ENCODE results near the gene CTNNA2. TPM values are rescaled to one million over a fixed set of nuclear protein-coding genes. Genes with fewer than 3 reads are reported as not detected.

Gene CTNNA2
- total and polyA plus RNA-seq, 9 of the 15 experiments (the other 6 are each of a cell fraction or from before 2014, with no cell fraction given), result 0.03 to 0.40 (median 0.15) TPM

DNA sequence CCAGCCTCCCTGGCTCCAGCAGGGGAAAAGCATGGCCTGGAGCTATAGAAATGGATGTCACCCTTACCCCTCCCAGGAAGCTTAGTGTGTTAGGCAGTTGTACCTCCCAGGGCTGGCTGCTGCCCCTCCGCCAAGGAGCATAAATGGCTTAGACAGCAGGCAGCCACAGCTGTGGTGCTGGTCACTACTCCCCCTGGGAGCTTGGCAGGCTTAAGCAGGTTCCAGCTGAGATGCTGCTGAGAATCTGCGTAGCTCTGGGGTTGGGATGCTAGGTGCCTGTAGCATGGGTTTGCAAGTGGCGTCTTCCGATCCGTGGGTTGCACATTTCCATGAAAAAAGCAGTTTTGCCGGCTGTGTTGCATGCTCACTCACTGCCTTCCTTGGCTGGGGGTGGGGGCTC, 369.7 kb downstream of the CTNNA2 start (continued):
- TF ChIP-seq GATAD2A (IDR thresholded peaks at IDR 0.05), result no peak

DNA sequence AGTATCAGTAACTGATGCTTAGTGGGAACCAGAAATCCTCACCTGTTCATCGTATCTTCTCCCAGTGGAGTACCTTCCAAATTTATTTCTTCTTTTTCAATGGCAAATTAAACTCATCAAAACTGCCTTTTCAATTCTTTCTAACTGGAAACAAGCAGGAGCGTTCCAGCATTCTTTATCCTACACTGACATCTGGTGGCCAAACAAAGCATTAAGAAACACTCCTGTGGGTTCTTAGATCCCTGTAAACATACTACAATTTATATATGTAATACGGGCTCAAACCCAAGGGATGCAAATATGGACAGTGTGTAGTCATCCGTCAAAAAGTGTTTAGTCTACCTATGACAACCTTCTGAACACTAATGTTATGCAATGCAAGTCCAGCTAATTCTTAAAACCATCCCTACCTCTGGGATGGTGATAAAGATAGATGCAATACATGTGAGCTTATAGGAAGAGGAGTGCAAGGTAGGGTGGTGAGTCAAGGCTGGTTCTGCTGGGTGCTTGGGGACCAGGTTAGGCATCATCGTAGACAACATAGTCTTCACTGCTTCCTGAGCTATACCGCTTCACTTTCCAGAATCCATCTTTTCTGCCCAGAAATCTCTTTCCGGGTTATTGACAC, 375.0 kb downstream of the CTNNA2 start:
- no TSS peak for BruUV-seq (replicated peaks)
- intact Hi-C loops (cut with micrococcal nuclease), result loop anchor here (10.0 kb wide), 1 partner anchor 893 kb away; no protein-coding TSS in a partner anchor
- peak; percentile 10; the same call in 1 of the 2 replicates for TF ChIP-seq KLF16 (IDR thresholded peaks at IDR 0.05)
- TF ChIP-seq REST (IDR thresholded peaks at IDR 0.05; ENCODE audit: borderline replicate concordance), result peak; percentile 75
- no peak for TF ChIP-seq REST (CRISPR knock-in tag; IDR thresholded peaks at IDR 0.05; ENCODE audit: low read depth)
- TF ChIP-seq, protein P1, sequence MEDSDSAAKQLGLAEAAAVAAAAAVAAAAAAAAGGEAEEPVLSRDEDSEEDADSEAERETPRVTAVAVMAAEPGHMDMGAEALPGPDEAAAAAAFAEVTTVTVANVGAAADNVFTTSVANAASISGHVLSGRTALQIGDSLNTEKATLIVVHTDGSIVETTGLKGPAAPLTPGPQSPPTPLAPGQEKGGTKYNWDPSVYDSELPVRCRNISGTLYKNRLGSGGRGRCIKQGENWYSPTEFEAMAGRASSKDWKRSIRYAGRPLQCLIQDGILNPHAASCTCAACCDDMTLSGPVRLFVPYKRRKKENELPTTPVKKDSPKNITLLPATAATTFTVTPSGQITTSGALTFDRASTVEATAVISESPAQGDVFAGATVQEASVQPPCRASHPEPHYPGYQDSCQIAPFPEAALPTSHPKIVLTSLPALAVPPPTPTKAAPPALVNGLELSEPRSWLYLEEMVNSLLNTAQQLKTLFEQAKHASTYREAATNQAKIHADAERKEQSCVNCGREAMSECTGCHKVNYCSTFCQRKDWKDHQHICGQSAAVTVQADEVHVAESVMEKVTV (CRISPR knock-in tag; IDR thresholded peaks at IDR 0.05), result peak; percentile 71
- TF ChIP-seq SMC3 (conservative IDR thresholded peaks at IDR 0.05; ENCODE audit: insufficient read depth, low read depth, low read length), result peak; percentile 47; the same call in 1 of the 2 replicates
- TF ChIP-seq ZNF77 (CRISPR knock-in tag; IDR thresholded peaks at IDR 0.05), result no peak
- no peak for TF ChIP-seq CBX5 (IDR thresholded peaks at IDR 0.05; ENCODE audit: borderline replicate concordance, low read depth)
- no peak for TF ChIP-seq OTX1 (CRISPR knock-in tag; IDR thresholded peaks at IDR 0.05)
- TF ChIP-seq RAD21 (CRISPR knock-in tag; conservative IDR thresholded peaks at IDR 0.05 in 1 of 2, IDR thresholded peaks at IDR 0.05 in 1 of 2), result peak; percentile 81 to 88

More for the DNA sequence above, 375.0 kb downstream of the CTNNA2 start:
- no peaks in the 10 kb centered on the region for H3K36me3 ChIP-seq (ENCODE audit: control insufficient read depth, insufficient read depth, low read length)
- 3% methylated on average over 7 of the region's 7 CpGs for WGBS (ENCODE audit: insufficient coverage, low coverage, missing lambda C conversion rate)
- no peak overlapping the region for H3K9ac ChIP-seq (ENCODE audit: insufficient read depth in 1 of 2, low read depth in 2 of 2, low read length in 2 of 2)
- DNase-seq (ENCODE audit: extremely low read depth in 1 of 4, low spot score in 3 of 4) (peak; percentile 35 to 74 (median 39)), ATAC-seq (peak; percentile 75), FAIRE-seq (peak; percentile 54)
- no peak overlapping the region for H3K4me3 ChIP-seq
- H3K9me3 ChIP-seq (replicated peaks; ENCODE audit: control insufficient read depth, insufficient read depth, low read depth, low read length), result no peaks in the 10 kb centered on the region
- no peak overlapping the region for H3K4me2 ChIP-seq (ENCODE audit: insufficient read depth, low read length)
- H3K9me1 ChIP-seq (ENCODE audit: control insufficient read depth, insufficient read depth, low read length), result no peaks in the 10 kb centered on the region
- no peaks in the 10 kb centered on the region for H3K79me2 ChIP-seq (ENCODE audit: control insufficient read depth, insufficient read depth, low read length)
- no peaks in the 10 kb centered on the region for H4K20me1 ChIP-seq (replicated peaks; ENCODE audit: control insufficient read depth, insufficient read depth, low read length)
- CTCF ChIA-PET (ENCODE audit: low intra/inter-chr PET ratio), result interaction anchor here (0.8 kb wide), 1 partner anchor 16 kb away, joined by 3 read pairs; no protein-coding TSS in a partner anchor
- H3K4me1 ChIP-seq (replicated peaks in 1 of 2; ENCODE audit: control insufficient read depth in 2 of 2, insufficient read depth in 2 of 2, low read length in 2 of 2), result no peaks in the 10 kb centered on the region
- no peak overlapping the region for H3K27ac ChIP-seq (ENCODE audit: extremely low read depth, low read depth, low read length)
- H2AFZ ChIP-seq (ENCODE audit: low read depth, low read length), result no peak overlapping the region
- in situ Hi-C loops (cut with MboI), result no loop called here
- POLR2A ChIA-PET, result no interaction called here
- H3K27me3 ChIP-seq (ENCODE audit: control insufficient read depth in 2 of 2, insufficient read depth in 2 of 2, low read length in 2 of 2), result no peaks in the 10 kb centered on the region; a peak in 1 of 5 replicates

All from K562 (cell line).